GM18867 (cell line): ENCODE measurements around the gene STRN3.
A peak's percentile ranks its signal among the peaks of the same experiment; 100 is the strongest.
"Not testable (repeated sequence)": the region's sequence is repeated elsewhere in the genome, so short reads cannot be mapped to it uniquely, and the experiment has no call there.

Experiments
- ATAC-seq: cut with Tn5 transposase; IDR thresholded peaks from one replicate; pipeline ENCODE4 v1.9.1; 2021; ENCODE audit warnings: mild to moderate bottlenecking, moderate library complexity; ENCODE audit not compliant: unreplicated experiment

STRN3 gene

DNA sequence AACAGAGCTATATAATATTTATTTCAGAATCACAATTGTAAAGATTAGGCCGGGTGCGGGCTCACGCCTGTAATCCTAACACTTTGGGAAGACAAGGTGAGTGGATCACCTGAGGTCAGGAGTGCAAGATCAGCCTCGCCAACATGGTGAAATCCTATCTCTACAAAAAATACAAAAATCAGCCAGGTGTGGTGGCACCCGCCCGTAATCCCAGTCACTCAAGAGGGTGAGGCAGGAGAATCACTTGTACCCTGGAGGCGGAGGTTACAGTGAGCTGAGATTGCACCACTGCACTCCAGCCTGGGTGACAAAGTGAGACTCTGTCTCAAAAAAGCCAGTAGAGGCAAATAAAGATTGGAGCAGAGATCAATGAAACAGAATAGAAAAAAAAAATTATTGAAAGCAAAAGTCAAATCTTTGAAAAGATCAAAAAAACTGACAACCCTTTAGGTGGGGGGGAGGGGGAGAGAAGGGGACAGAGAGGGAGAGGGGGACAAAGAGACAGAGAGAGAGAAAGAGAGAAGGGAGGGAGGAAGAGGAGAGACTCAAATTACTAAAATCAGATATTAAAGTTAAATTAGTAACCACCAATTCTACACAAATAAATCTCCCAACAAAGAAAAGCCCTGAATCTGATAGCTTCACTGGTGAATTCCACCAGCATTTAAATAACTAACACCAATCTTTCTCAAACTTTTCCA lies 53.1 kb downstream of the STRN3 start:
- ATAC-seq, result no peak

DNA sequence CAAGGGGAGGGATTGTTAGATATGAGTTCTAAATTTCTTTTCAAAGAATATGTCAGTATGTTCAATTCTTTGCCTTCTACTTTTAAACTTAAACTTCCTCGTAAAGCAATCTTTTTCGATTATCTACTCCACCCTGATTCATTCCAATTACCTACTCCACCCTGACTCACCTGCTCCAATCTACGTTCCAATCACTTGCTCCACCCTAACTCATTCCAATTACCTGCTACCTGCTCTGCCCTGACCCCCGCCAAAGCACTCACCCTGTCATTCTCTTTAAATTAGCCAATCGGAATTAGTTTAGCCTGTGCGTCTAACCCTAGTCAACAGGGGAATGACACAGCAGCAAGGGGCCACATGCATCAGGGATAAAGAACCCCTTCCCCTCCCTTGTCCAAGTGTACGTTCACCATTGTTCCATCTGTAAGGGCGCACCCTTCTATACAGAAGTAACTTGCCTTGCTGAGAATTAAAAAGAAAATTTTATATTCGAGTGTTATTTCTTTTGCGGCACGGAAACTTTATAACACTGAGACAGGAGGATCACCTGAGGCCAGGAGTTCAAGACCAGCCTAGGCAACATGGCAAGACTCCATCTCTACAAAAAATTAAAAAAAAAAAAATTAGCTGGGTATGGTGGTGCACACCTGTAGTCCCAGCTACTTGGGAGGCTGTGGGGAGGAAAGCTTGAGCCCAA lies 54.0 kb downstream of the STRN3 start:
- not testable (repeated sequence) for ATAC-seq

DNA sequence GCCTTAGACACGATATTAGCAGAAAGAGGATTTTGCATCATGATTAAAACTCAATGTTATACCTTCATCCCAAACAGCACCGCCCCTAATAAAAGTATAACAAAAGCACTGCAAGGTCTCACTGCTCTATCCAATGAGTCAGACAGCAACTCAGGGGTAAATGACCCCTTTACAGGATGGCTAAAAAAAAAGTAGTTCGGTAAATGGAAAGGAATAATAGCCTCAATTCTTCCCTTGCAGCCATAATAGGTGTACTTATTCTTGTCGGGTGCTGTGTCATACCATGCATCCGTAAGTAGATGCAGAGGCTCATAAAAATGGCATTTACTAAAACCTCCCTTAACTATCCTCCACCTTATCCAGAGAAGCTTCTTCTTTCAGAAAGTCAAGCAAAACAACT lies 54.6 kb downstream of the STRN3 start:
- no peak for ATAC-seq

DNA sequence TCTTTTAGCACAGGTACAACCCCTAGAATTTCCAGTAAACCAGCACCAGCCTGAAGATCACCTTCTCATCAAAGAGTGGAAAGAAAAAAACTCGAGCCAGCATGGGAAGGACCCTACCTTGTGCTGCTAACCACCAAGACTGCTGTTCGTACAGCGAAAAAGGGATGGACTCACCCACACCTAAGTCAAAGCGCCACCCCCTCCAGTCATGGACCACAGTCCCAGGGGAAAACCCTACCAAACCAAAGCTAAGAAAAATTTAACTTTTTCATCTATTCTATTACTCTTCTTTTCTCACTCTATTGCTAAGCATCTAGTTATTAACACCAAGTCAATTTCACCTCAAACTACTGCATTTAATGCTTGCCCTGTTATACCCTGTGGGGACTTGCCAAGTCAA lies 56.4 kb downstream of the STRN3 start:
- peak; percentile 54 for ATAC-seq

DNA sequence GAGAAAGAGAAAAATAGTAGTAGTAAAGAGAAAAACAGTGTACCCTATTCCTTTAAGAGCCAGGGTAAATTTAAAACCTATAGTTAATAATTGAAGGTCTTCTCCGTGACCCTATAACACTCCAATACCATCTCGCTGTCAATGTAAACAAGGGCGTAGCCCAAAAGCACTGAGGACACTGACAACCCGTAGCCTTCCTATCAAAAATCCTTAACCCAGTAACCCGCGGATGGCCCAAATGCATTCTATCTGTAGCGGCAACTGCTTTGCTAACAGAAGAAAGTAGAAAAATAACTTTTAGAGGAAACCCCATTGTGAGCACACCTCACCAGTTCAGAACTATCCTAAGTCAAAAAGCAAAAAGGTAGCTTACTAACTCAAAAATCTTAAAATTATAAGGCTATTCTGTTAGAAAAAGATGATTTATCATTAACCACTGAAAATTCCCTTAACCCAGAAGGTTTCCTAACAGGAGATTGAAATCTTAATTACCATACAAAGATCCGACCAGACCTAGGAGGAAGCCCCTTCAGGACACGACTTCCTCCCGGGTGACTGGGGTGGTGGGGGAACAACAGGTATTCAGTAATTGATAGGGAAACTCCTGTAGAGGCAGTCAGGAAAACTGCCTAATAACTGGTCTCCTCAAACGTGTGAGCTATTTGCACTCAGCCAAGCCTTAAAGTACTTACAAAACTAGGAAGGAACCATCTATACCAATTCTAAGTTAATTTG lies 58.6 kb downstream of the STRN3 start:
- not testable (repeated sequence) for ATAC-seq

DNA sequence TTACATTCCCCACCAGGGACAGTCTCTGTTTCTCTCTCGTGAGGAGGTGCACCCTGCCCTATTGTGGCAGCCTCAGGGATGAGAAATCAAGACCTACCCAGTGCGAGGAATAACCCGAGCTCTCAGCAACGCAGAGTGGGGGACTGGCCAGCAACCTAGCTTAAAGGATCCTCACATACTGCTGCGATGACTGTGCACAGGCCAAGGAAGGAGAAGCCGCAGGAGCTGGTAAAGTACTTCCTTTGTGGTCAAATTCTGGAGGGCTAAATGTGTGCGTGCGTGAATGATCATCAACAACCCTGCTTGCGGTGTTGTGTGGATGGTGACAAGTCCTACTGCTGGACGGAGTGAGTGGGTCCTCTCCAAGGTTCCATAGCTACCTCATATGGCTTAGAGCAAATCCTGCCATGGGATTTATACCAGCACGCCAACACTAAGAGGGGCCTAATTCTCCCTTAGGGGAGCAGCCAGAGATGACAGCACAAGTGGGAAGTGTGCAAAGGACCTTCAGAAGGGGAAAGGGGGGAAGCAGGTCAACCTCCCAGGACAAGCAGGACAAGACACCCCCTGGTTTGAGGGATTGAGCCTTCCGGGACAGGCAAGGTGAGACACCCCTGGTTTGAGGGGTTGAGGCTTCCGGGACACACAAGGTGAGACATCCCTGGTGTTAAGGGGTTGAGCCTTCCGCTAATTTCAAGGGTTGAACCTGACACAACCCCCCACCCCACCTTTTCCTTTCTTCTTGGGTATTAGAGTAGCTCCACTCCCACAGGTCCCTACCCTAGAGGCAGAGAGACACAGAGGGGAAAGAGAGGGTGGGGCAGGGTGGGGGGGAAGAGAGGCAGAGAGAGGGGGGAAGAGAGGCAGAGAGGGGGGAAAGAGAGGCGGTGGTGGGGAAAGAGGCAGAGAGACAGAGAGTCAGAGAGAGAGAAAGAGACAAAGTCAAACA lies 59.5 kb downstream of the STRN3 start:
- ATAC-seq, result no peak

- not testable (repeated sequence) for ATAC-seq
These were observed 60.3 kb downstream of the STRN3 start for GRCh38 chr14:30965861-30966260.

- ATAC-seq, result not testable (repeated sequence)
These were observed 63.6 kb downstream of the STRN3 start for GRCh38 chr14:30962537-30962936.

DNA sequence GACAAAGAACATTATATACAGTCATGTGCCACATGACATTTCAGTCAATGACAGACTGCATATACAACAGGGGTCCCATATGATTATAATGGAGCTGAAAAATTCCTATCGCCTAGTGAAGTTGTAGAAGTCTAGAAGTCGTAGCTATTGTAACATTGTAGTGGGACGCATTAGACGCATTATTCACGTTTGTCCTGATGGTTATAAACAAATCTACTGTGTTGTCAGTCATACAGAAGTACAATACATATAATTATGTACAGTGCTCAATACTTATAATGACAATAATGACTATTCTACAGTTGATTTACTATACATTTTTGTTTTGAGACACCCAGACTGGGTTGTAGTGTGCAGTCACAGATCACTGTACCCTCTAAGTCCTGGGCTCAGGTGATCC lies 64.8 kb downstream of the STRN3 start:
- ATAC-seq, result no peak

DNA sequence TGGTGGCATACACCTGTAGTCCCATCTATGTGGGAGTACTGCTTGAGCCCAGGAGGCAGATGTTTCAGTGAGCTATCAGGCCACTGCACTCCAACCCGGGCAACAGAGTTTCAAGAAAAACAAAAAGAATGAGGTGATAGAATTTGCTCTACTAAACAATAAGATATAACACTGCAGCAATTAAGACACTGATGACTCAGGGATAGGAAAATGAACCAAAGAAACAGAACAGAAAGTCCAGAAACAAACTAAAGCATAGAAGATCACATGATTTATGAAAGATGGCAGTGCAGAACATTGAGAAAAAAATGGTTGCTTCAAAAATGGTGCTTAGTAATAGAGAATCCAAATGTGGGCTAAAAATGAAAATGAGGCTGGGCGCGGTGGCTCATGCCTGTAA lies 66.0 kb downstream of the STRN3 start:
- no peak for ATAC-seq

GRCh38 chr14:30958555-30959407 lies 67.4 kb downstream of the STRN3 start:
- no peak for ATAC-seq

- no peak for ATAC-seq
These were observed 68.3 kb downstream of the STRN3 start for GRCh38 chr14:30957813-30958370.

DNA sequence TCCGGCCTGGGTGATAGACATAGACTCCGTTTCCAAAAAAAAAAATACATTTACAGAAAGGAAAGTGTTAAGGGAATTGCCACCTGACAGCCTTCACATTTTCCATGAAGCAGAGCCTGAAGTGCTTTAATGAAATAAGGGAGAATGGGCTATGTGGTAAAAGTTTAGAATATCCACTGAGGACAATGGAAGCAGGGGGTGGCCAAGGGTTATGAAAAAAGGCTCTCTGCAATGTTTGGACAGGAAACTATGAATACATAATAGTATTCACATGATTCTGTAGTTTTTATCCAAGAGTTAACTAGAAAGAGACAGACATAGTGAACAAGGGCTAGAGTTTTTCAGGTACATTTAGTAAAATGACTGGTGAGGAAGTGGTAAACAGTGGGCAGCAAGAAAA lies 76.5 kb downstream of the STRN3 start:
- no peak for ATAC-seq

DNA sequence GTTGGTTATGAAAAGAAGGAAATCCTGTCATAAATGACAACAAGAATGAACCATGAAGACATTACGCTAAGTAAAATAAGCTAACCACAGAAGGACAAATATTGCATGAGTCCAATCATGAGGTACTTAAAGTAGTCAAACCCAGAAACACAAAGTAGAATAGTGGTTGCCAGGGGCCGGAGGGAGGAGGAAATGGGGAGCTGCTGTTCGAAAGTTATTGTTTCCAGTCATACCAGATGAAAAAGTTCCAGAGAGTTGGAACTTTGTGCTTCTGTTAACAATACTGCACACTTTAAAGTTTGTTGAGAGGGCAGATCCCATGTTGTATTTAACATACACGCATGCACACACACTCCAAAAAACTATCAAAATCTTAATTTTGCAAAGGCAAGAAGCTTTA lies 82.5 kb downstream of the STRN3 start:
- no peak for ATAC-seq

DNA sequence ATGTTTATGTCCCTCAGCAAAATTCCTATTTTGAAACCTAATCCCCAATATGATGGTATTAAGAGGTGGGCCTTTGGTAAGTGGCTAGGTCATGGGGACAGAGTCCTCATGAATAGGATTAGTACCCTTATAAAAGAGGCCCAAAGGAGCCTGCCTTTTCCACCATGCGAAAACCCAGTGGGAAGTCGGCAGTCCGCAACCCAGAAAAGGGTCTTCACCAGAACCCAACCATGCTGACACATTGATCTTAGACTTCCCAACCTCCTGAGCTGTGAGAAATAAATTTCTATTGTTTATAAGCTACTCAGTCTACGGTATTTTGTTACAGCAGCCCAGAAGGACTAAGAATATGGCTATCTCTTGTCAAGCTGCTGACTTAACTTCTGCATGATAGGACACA lies 85.3 kb downstream of the STRN3 start:
- no peak for ATAC-seq

DNA sequence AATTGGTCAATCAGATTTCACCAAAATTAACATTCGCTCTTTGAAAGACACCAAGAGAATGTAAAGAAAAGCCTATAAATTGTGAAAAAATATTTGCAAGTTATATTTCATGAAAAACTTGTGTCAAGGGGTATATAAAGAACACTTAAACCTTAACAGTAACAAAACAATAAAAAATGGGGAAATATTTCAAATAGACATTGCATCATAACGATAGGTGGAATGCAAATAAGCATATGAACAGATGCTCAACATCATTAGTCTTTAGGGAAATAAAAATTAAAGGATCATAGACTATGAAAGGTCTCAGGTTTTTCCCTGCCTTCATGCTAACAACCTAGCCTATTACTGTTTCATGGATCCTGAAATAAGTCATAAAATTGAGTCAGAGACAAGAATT lies 87.6 kb downstream of the STRN3 start:
- no peak for ATAC-seq

GRCh38 chr14:30935445-30935844 lies 90.7 kb downstream of the STRN3 start:
- ATAC-seq, result no peak

DNA sequence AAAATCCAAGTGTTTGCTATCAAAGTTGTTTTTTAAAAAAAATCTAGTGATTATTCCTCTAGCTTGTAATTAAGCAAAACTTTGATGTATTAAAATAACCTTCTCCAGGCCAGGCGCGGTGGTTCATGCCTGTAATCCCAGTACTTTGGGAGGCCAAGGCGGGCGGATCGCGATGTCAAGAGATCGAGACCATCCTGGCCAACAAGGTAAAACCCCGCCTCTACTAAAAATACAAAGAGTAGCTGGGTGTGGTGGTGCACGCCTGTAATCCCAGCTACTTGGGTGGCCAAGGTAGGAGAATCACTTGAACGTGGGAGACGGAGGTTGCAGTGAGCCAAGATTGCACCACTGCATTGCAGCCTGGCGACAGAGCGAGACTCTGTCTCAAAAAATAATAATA lies 92.2 kb downstream of the STRN3 start:
- ATAC-seq, result not testable (repeated sequence)

GRCh38 chr14:30928462-30928861 lies 97.7 kb downstream of the STRN3 start:
- ATAC-seq, result no peak

DNA sequence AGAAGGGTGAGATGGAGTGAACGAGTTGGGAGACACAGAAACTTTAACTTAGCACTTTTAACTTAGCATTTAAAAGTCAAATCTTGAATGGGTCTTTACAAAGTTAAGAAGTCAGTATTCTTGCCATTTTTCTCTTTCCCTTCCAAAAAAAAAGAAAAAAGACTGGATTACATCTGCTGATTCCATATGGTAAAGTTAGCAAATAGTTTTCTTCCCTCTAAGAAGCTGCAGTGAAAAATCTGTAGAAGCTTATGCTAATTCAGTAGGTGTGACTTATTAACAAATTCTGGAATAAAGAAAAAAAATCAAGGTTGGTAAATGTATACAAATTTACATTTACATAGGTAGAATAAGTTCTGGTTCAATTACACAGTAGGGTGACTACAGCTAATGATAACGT lies 100.9 kb downstream of the STRN3 start:
- ATAC-seq, result no peak
